Tibial nerve (tissue), 4 donors: ENCODE measurements around the gene RBP2. TPM values are rescaled to one million over a fixed set of nuclear protein-coding genes. Genes with fewer than 3 reads are reported as not detected.

ENCODE experiments used
- DNase-seq, 2 donors: peaks; one replicate each; pipeline ENCODE4 v3.0.0-alpha.2; 2019; ENCODE audit warnings: low spot score in 2 of 2
- H3K27ac ChIP-seq, 4 donors: fragments of 200-600 bp; sonication (generic) in 3 of 4; one replicate each; pipeline ENCODE4 v1.5.1; 2017 to 2019; ENCODE audit warnings: mild to moderate bottlenecking in 1 of 4
- H3K27me3 ChIP-seq, 2 donors: fragments of 200-600 bp; sonication (generic) in 1 of 2; one replicate each; pipeline versions ENCODE4 v1.5.1 to v1.6.0; 2017 to 2019
- H3K36me3 ChIP-seq, 3 donors: fragments of 200-600 bp; sonication (generic); one replicate each; pipeline ENCODE4 v1.5.1; 2018 to 2019
- H3K4me1 ChIP-seq, 4 donors: fragments of 200-600 bp; sonication (generic) in 3 of 4; one replicate each; pipeline ENCODE4 v1.5.1; 2017 to 2019
- H3K4me3 ChIP-seq, 4 donors: fragments of 200-600 bp; sonication (generic) in 3 of 4; one replicate each; pipeline ENCODE4 v1.5.1; 2017 to 2019; ENCODE audit warnings: mild to moderate bottlenecking in 1 of 4, moderate library complexity in 1 of 4
- H3K9me3 ChIP-seq, 4 donors: fragments of 200-600 bp; sonication (generic) in 3 of 4; one replicate each; pipeline ENCODE4 v1.5.1; 2017 to 2019
- CTCF ChIP-seq, 5 experiments: fragments of 200-600 bp in 3 of 5; fragments of 450-650 bp in 2 of 5; sonication (generic) in 3 of 5; IDR thresholded peaks; one replicate each; pipeline ENCODE4 v1.5.1; 2016 to 2019; ENCODE audit warnings: antibody characterized with exemption in 5 of 5, mild to moderate bottlenecking in 3 of 5, moderate library complexity in 2 of 5
- EP300 ChIP-seq, 2 donors: sonication (generic); formaldehyde crosslinking; IDR thresholded peaks; one replicate each; pipeline ENCODE4 v1.6.1; 2017; ENCODE audit warnings: antibody characterized with exemption in 2 of 2, mild to moderate bottlenecking in 1 of 2
- POLR2A ChIP-seq, 2 donors: fragments of 450-650 bp; IDR thresholded peaks; one replicate each; pipeline ENCODE4 v1.6.1; 2017; ENCODE audit warnings: antibody characterized with exemption in 2 of 2, mild to moderate bottlenecking in 2 of 2, moderate library complexity in 2 of 2
- WGBS, 2 donors: methylation state at CpG; one replicate each; pipeline ENCODE4 v1.1.5; 2018; 5-methylcytosine and 5-hydroxymethylcytosine counted together
- total RNA-seq, 4 donors: library from RNA; depleted of rRNA; stranded (reverse); fragments of >200 nt; gene quantifications; one replicate each; pipeline ENCODE4 v1.1.0, GENCODE V29; 2016

Gene RBP2
- total RNA-seq, 4 donors from 2014 or later: not detected

GRCh38 chr3:139521816-139522215 lies 45.5 kb upstream of the RBP2 start:
- H3K27ac ChIP-seq: no peak overlapping the region
- no peak for TF ChIP-seq POLR2A (IDR thresholded peaks at IDR 0.05)
- TF ChIP-seq EP300 (IDR thresholded peaks at IDR 0.05): no peak
- TF ChIP-seq CTCF (IDR thresholded peaks at IDR 0.05): no peak
- H3K9me3 ChIP-seq: no peaks in the 10 kb centered on the region
- H3K4me1 ChIP-seq: no peaks in the 10 kb centered on the region
- no peaks in the 10 kb centered on the region for H3K27me3 ChIP-seq
- DNase-seq: no peak
- WGBS, 2 donors: 82 to 84% methylated on average over 1 of the region's 1 CpG
- H3K36me3 ChIP-seq: no peaks in the 10 kb centered on the region
- no peak overlapping the region for H3K4me3 ChIP-seq

- Histone ChIP-seq H3K27ac (no peak overlapping the region), H3K27me3 (no peaks in the 10 kb centered on the region), H3K36me3 (no peaks in the 10 kb centered on the region), H3K9me3 (no peaks in the 10 kb centered on the region), H3K4me1 (no peaks in the 10 kb centered on the region), H3K4me3 (no peak overlapping the region)
- TF ChIP-seq EP300 (IDR thresholded peaks at IDR 0.05): no peak
- TF ChIP-seq POLR2A (IDR thresholded peaks at IDR 0.05): no peak
- WGBS, 2 donors: 88 to 94% methylated on average over 3 of the region's 3 CpGs
- DNase-seq: no peak
Observed at GRCh38 chr3:139521144-139521543, 44.8 kb upstream of the RBP2 start.

GRCh38 chr3:139519998-139520737 lies 43.9 kb upstream of the RBP2 start:
- no peaks in the 10 kb centered on the region for H3K4me1 ChIP-seq
- no peaks in the 10 kb centered on the region for H3K36me3 ChIP-seq
- H3K4me3 ChIP-seq: no peak overlapping the region
- H3K27me3 ChIP-seq: no peaks in the 10 kb centered on the region
- DNase-seq: no peak
- 71 to 73% methylated on average over 7 of the region's 7 CpGs for WGBS, 2 donors
- no peak overlapping the region for H3K27ac ChIP-seq
- TF ChIP-seq CTCF (IDR thresholded peaks at IDR 0.05) (peak in 4 of 5 experiments; percentile 19 to 43 (median 24)), EP300 (IDR thresholded peaks at IDR 0.05) (no peak), POLR2A (IDR thresholded peaks at IDR 0.05) (no peak)
- H3K9me3 ChIP-seq: no peaks in the 10 kb centered on the region

- H3K9me3 ChIP-seq: no peaks in the 10 kb centered on the region
- H3K27ac ChIP-seq: no peak overlapping the region
- H3K27me3 ChIP-seq: no peaks in the 10 kb centered on the region
- TF ChIP-seq POLR2A (IDR thresholded peaks at IDR 0.05) (no peak), CTCF (IDR thresholded peaks at IDR 0.05) (no peak), EP300 (IDR thresholded peaks at IDR 0.05) (no peak)
- H3K4me3 ChIP-seq: no peak overlapping the region
- DNase-seq: no peak
- H3K36me3 ChIP-seq: no peaks in the 10 kb centered on the region
- WGBS, 2 donors: 87 to 98% methylated on average over 9 of the region's 9 CpGs
- H3K4me1 ChIP-seq: no peaks in the 10 kb centered on the region
Observed at GRCh38 chr3:139518926-139519842, 42.9 kb upstream of the RBP2 start.

- no peak for DNase-seq
- H3K9me3 ChIP-seq: no peaks in the 10 kb centered on the region
- H3K27me3 ChIP-seq: no peaks in the 10 kb centered on the region
- 67 to 79% methylated on average over 6 of the region's 6 CpGs for WGBS, 2 donors
- no peak for TF ChIP-seq EP300 (IDR thresholded peaks at IDR 0.05)
- no peak overlapping the region for H3K4me3 ChIP-seq
- no peak overlapping the region for H3K27ac ChIP-seq
- no peaks in the 10 kb centered on the region for H3K4me1 ChIP-seq
- H3K36me3 ChIP-seq: no peaks in the 10 kb centered on the region
Observed at GRCh38 chr3:139518306-139518705, 42.0 kb upstream of the RBP2 start.
